ENCODE measurements around the gene TLE5.
A peak's percentile ranks its signal among the peaks of the same experiment; 100 is the strongest.
"Not testable (repeated sequence)": the region's sequence is repeated elsewhere in the genome, so short reads cannot be mapped to it uniquely, and the experiment has no call there.

The TLE5 gene

DNA sequence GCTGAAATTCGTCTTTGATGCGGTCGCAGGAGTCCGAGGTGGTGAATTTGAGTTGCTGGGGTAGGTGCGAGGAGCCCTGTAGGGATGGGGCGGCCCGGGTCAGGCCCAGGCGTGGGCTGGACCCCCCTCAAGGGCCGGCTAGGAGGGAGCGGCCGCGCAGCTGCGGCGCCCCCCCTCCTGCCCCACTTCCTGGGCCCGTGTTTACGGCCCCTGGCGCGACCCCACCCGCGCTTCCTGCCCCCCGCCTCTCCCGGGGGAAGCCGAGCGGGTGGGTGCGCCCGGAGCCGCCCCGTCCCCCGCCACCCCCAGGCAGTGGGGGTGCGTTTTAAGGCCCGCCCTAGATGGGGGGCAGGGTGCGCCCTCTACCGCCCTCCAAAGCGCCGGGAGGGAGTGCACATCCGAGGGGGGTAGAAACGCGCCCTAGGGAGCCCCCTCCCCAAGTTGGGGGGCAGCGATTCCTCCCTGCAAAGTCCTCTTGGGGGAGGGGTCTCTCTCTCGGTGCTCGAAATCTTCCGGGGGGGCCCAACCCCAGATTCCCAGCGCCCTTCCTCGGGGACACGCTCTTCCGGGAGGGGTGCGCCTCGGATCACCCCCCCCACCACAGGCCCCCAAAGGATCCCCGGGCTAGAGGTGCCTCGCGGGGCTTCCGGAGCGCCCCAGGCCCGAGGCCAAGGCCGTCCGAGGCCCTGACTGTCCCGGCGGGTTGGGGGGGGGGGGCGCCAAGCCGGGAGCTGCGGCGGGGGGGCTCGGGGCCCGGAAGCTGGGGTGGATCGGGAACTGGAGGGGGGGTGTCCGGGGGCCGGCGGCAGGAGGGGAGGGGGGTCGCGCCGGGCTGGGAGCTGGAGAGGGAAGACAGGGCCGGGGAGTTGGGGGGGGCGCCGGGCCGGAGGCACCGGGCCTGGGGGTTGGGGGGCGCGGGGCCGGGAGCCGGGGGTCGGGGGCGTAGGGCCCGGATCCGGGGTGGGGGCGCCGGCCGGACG lies 823 bp downstream of the TLE5 start:
- DNase-seq (ENCODE audit: low read depth in 2 of 2) = peak; percentile 35 to 36

DNA sequence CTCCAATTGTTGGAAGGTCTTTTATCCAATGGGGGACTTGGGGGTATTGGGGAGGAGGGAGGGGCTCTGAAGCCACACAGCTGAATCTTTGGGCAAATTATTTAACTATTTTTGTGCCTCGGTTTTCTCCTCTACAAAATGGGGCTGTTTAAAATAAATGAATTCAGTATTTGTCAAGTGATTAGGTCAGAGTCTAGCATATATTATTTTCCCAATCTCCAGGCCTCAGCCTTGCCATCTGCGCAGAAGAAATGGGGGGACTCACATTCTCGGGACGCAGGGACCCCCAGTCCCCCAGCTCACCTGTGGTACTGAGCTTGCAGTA lies 1.5 kb downstream of the TLE5 start:
- DNase-seq (ENCODE audit: low read depth in 2 of 2) = no peak

DNA sequence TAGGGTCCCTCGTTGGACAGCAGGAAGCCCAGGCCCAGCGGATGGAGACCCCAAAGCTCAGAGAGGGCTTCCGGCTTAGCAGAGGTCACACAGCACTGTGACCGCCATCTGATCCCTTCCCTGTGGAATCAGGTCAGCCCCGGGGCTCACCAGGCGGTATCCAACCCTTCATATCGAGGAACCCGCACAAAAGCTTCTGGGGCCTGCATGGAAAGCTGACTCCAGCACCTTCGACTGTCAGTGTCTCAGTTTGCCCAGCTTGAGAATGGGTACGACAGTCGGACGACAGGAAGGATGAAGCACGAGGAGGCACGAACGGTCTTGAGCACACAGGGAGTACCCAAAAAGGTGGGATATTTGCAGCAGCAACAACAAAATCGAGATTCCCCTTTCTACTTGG lies 2.6 kb downstream of the TLE5 start:
- no peak for DNase-seq (ENCODE audit: low read depth in 2 of 2)

DNA sequence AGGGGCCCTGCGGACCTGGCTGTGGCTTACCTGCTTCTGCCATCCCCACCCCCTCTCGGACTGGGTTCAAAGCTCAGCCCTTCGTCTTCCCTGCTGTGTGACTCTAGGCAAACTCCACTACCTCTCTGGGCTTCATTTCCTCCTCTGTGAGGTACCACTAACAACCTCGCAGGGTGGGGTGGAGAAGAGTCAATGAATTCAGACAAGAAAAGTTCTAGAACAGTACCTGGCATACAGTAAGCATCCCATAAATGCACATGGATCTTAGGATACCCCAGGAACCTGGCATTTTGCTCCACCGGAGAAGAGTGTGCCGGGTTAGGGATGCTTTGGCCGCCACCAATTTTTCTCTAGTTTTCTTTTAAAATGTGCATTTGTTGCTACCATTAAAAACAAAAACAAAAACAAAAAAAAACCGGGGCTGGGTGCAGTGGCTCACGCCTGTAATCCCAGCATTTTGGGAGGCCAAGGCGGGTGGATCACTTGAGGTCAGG lies 3.4 kb downstream of the TLE5 start:
- DNase-seq (ENCODE audit: low read depth in 2 of 2) = no peak

DNA sequence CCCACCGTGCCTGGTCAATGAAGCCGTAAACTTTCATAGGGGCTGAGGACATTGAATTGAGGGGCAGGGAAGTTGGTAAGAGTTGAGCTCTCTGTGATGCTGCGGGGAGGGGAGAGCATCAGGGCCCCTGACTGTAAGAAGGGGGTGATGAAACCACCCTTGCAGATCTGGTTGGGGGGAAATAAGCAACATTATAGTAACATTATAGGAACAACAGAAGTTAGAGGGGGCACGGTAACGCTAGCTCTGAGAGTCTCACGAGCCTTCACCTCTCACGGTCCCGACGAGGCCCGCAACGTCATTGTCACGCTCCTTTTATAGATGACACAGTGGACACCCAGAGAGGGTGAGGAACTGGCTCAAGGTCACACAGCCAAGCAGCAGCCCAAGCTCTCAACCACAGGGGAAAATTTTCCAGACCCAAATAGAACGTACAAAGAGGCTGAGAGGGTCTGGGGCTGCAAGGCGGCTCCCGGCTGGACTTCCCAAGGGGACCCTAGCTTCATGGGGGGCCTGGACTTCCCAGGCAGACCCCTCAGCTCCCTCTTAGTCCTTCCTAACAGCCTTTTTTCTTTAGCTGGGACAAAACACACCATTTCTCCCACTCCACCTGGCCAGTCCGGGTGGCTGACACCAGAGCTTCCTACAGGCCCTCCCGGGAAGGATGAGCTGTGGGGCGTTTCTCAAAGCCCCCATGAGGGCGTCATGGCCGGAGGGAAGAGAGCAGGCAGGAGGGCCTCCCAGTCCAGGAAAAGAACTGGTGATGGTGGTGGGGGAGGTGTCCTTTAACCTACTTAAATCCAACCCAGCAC lies 4.1 kb downstream of the TLE5 start:
- no peak for DNase-seq (ENCODE audit: low read depth in 2 of 2)

DNA sequence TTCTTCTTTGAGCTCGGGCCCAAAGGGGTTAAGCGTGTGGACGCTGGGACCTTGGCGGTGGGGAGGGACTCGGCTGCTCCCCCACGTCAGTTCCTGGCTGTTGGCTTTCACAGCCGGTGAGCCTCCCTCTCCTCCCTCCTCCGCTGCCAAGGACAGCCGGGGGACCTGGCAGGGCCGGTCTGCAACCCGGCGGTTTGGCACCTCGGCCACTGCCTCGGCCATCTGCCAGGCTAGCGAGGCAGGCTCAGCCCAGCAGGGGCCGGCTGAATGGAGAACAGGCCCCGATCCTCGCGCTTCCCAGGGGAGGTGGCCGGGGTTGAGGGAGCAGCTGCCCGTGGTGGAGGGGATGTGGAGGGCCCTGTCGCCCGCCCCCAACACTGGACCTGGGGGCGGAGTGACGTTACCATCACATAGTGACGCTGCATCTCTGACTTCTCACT lies 5.0 kb downstream of the TLE5 start:
- no peak for DNase-seq (ENCODE audit: low read depth in 2 of 2)

DNA sequence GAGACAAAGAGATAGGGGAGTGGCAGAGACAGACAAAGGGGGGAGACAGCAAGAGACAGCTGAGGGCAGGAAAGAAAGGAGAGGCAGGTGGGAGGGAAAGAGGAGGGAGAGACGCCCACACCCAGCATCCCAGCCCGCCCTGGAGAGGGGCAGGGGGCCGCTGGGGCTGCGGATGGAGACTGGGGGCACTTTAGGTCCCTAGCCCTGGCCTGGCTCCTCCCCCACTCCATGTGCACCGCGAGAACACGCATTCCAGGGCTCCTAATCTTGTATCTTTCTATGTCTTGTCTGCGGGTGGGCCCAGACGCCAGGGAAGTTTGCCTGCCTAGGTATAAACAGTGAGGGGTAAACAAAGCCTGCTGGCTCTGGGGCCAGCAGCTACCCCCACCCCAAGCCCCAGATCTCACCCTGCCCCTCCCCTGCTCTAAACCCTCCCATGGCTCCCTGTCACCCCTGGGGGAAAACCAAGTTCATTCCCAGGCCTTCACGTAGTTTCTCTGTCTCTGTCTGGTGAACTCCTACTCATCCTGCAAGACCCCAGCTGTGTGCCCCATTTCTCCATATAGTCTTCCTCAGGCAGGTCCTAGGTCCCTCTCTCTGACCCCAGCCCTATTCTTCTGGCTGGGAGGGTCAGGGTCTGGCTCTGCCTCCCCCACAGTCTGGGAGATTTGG lies 5.7 kb downstream of the TLE5 start:
- no peak for DNase-seq (ENCODE audit: low read depth in 2 of 2)

DNA sequence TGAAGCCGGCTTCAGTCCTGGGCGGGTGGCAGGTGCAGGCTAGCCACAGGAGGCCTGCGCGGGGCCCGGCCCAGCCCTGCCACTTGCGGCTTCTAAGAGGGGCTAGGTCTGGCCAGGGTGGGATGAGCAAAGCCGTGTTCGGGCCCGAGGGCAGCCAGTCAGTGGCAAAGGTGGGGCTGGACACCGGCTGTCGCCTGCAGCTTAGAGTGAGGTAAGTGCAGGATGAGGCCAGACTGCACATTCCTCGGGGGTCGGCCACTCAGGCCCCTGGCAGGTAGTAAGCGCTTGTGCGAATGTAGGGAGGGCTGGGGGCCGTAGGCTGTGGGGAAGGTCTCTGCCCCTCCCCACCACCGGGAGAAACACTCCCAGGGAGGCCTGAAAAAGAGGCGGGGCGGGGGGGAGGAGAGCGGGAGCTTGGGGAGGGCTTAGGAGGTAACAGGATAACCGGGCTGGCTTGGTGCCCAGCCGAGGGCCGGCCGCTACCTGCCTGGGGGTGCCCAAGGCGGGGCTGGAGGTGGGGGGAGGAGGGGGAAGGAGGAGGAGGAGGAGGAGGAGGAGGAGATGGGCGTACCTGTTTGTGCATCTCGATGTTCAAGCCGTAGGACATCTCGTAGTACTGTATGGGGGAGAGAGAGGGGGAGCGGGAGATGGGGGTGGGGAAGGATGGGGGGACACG lies 6.4 kb downstream of the TLE5 start:
- DNase-seq (ENCODE audit: low read depth in 2 of 2) = no peak

DNA sequence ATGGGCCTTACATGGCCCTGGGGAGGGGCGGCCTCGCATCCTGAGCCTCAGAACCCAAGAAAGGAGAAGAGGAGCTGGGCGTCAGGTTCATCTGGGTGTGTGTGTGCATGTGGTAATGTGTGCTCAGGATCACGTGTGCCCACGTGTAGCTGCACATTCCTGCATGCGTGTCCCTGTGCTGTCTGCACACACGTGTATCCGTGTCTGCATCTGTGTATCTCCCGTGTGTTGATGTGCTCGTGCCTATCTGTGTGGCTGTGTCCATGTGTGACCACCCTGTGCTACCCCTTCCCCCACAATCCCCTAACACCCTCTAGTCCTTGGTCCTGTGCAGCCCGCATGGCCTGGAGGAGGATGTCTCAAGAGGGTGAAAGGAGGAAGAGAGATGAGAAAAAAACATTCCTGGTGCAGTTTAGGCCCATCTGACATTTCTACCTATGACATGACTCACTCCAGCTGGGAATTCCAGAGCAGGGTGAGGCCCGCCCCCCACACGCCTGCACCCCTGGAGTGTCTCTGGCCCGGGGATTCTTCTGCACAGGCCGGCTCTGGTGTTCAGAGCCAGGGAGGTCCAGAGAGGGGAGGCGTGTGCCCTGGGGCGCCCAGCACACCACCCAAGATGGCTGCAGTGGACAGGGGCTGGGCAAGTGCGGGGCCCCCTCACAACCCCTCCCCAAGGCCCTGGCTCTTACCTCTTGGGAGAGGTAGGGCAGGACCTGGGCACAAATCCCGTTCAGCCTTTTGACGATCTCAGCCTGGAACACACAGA lies 7.1 kb downstream of the TLE5 start:
- no peak for DNase-seq (ENCODE audit: low read depth in 2 of 2)

DNA sequence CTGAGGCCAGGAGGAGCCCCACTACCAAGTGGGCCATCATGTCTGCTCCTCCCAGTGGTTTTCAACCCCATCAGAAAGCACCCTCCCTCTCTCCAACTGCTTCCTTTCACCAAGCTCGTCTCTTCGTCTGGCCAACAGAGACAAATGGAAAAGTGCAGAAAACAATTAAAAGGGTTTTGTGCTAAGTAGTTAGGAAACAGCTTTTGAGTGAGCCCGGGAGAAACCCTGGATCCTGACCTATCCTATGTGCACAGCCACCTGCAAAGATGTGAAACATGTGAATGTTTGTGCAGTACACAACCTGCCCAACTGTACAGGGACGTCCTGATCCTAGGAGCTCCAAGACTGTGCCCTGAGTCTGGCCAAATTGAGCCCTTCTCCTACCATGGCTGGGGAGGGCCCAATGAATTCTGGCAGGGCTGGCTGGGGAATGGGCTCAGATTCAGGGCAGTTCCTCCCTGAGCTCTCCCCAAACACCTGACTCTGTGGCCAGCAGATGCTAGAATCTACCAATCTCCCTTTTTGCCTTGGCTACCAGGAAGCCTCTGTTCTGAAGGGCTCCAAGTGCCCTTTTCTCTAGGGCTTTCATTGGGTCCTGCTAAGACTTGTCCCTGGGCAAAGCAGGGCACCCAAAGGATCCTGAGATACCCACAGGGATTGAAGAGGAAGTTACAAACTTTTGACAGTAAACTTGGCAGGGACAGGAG lies 7.9 kb downstream of the TLE5 start:
- DNase-seq (ENCODE audit: low read depth in 2 of 2) = no peak

DNA sequence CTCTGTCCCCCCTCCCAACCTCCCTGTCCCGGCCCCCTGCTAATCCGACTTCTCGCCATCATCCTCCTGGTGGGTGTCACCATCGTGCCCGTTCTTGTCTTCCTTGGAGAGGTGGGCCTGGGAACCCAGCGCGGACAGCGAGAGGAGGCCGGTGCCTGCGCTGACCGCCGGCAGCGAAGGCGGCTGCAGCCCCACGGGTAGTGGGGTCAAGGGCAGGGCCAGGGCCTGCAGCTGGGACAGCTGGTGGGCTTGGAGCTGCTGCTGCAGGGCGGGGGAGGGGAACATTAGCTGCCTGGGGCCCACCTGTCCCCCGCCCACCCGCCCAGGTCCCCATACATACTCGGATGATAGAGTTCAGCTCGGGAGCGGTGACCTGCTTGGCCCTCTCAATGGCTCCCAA lies 8.5 kb downstream of the TLE5 start:
- no peak for DNase-seq (ENCODE audit: low read depth in 2 of 2)

DNA sequence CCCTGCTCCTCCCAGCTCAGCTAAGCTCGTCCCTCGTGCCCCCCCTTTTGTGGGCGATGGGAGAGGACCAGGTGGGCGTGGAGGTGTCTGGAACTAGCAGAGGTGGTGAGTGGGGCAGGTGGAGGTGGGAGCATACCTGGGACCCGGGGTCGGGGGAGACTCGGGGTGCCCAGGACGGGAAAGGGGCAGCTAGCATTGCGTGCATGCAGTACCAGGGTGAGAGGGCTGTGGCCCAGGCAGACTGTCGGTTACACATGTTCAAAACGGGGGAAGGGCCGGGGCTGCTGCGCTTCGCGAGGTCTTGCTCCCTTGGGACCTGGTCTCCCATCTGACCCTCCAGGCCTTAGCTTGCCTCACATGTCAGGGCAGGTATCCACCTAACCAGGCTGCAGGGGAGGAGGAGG lies 9.1 kb downstream of the TLE5 start:
- DNase-seq (ENCODE audit: low read depth in 2 of 2) = no peak

DNA sequence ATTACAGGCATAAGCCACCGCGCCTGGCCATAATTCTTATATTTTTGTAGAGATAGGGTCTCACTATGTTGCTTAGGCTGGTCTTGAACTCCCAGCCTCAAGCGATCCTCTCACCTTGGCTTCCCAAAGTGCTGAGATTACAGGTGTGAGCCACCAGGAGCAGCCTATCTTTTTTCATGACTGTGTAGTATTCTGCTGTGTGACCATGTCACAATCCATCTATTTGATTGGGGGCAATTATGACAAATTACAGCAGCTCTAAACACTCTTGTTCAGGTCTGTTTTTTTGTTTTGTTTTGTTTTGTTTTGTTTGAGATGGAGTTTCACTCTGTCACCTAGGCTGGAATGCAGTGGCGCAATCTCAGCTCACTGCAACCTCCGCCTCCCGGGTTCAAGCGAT lies 12.3 kb downstream of the TLE5 start:
- DNase-seq (ENCODE audit: low read depth in 2 of 2) = not testable (repeated sequence)

DNA sequence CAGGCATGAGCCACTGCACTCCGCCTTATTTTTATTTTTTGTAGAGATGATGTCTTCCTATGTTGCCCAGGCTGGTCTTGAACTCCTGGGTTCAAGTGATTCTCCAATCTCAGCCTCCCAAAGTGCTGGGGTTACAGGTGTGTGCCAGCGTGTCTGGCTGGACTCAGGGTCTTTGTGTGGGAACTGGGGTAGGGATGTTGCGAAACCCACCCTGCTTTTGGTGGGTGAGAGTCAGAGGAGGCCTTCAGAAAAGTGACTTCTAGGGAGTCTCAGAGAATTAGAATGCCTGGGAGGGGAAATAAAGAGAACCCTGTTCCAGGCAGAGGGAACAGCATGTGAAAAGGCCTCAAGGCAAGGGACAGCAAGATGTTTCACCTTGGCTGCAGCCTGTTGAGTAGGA lies 13.2 kb downstream of the TLE5 start:
- DNase-seq (ENCODE audit: low read depth in 2 of 2) = no peak

DNA sequence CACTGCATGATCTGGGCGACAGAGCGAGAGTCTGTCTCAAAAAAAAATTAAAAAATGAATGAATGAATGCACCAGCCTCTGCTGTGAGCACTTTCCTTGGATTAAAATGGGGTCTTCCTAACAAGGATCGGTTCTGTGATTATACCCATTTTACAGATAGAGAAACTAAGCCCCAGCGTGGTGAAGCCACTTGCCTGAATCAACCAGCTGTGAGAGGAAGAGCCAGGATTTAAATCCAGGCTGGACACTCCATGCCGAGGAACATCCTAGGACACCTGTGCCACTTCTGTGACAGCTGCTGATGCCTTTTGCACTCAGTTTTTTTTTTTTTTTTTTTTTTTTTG lies 14.1 kb downstream of the TLE5 start:
- DNase-seq (ENCODE audit: low read depth in 2 of 2) = no peak

DNA sequence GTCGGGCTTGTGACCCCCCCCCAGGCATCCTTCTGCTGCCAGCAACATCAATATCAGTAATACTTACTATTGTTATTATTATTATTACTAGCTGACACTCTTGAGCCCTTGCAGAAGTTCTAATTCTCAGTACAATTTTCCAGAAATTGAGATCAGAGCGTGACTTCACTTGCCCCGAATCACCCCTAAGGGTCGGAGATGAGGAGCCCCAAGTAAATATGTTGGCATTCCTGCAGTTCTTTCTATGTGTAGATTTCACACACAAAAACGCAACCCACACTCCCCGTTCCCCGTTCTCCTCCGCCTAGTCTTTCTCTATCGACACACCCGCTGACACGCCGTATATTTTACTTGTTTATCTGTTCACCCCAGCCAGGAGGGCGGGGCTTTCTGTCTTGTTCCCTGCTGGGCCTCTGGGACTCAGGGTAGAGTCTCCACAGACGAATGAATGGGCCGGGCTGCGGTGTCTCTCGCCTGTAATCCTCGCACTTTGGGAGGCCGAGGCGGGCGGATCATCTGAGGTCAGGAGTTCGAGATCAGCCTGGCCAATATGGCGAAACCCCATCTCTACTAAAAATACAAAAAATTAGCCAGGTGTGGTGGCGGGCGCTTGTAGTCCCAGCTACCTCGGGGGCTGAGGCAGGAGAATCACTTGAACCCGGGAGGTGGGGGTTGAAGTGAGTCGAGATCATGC lies 14.7 kb downstream of the TLE5 start:
- peak; percentile 54 to 56 for DNase-seq (ENCODE audit: low read depth in 2 of 2)

DNA sequence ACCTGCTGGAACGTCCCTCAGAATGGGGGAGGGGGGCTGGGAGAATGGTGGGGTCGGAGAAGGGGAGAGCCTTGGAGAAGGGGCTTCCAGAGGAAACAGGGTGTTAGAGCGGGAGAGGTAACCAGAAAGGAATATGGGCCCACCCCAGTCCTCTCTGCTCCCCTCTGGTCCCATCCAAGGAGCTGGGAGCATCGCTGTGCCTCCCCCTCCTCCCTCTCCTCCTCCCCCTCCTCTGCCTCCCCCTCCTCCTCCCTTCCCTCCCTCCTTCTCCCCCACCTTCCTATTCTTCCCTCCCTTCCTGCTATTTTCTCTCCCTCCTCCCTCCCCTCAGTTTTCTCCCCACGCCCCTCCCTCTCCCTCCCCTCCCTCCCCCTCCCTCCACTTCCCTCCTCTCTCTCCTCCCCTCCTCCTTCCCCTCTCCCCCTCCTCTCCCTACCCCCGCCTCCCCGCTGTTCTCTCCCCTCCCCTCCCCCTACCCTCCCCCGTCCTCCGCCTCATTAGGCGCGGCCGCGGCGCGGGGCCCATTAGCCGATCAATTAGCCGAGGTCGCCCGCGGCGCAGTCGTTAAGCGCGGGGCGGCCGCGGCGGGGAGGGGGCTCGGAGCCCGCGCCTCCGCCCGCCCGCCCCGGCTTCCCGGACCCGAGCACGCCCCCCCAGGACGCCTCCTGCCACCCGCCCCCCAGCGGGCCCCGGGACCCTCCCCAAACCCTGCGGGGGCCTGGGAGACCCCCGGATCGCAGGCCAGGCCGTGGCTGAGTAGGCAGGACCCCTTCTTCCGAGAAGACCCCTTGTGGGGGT lies 15.4 kb downstream of the TLE5 start:
- DNase-seq (ENCODE audit: low read depth in 2 of 2) = no peak

DNA sequence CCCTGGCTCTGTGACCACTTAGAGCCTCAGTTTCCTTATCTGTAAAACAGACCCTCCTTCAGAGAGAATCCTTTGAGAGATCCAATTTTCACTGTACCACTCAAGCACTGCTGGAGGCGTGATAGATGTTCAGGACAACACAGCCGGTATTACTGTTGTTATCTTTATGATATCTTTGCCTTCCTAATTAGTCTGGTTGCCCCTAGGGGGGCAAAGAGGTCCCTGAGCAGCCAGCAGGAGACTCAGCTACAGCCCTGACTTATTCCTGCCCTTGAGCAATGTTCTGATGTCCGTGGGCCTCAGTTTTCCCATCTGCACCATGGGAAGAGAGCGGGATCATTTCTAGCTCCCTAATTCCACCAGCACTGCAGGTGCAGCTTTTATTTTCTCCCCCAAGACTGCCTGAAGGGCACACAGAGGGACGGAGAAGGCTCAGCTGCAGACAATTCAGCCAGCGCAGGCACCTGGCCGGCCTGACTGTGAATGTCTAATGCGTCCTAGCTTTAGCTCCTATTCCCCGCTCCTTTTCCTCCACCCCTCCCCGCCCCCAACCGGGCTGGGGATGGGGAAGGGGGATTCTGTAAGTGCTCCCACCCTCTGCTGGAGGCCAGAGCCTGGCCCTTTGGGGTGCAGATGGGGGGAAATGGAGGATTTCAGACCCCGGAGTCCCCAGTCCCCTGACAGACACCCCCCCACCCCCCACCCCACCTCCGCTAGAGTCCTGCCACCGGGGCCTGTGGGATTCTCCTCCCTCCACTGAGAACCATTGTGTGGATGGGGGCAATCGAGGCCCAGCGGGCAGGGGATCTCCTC lies 16.2 kb downstream of the TLE5 start:
- no peak for DNase-seq (ENCODE audit: low read depth in 2 of 2)
